IMR-90 (cell line): Measurements from ENCODE around the gene ALG8. TPM values are rescaled to one million over a fixed set of nuclear protein-coding genes. Genes with fewer than 3 reads are reported as not detected.

Experiments
- ATAC-seq: fragments of 200-7000 bp; cut with Tn5 transposase; 2 replicates; pipeline ENCODE4 v1.9.1; 2020; ENCODE audit warnings: low read depth, mild to moderate bottlenecking, moderate library complexity
- BruUV-seq: library from RNA; stranded (reverse); fragments of 400-500 nt; replicated peaks from 2 replicates; lab custom pipeline; 2021; lab: Mats Ljungman, UMichigan
- CTCF ChIA-PET: fragments of 300-600 bp; formaldehyde crosslinking; extraction: SDS; loops from one replicate; lab custom pipeline; 2021; ENCODE audit warnings: antibody characterized with exemption; lab: Yijun Ruan, JAX
- POLR2A ChIA-PET: fragments of 300-600 bp; sonication (Branson Sonifier 250); formaldehyde crosslinking; loops from one replicate; lab custom pipeline; 2022; ENCODE audit warnings: antibody characterized with exemption; ENCODE audit not compliant: unreplicated experiment; lab: Charles Lee
- DNase-seq: peaks from one replicate; pipeline ENCODE4 v3.0.0; 2013
- H2AFZ ChIP-seq: replicated peaks from 2 replicates; pipeline ENCODE3; 2013; ENCODE audit warnings: low read length, mild to moderate bottlenecking; ENCODE audit not compliant: poor library complexity
- H2AK5ac ChIP-seq: 2 replicates; pipeline ENCODE4 v1.6.1; 2013; ENCODE audit warnings: low read depth, low read length, inconsistent platforms
- H2AK9ac ChIP-seq: replicated peaks from 2 replicates; pipeline ENCODE3; 2013; ENCODE audit warnings: mild to moderate bottlenecking, low read depth, low read length, moderate library complexity; ENCODE audit not compliant: poor library complexity
- H2BK120ac ChIP-seq: 2 replicates; pipeline ENCODE4 v1.6.1; 2013; ENCODE audit warnings: low read depth, low read length, inconsistent platforms
- H2BK15ac ChIP-seq: 3 replicates; pipeline ENCODE4 v1.6.1; 2013; ENCODE audit warnings: low read depth, low read length, inconsistent platforms
- H2BK20ac ChIP-seq: 2 replicates; pipeline ENCODE4 v1.6.1; 2013; ENCODE audit warnings: low read depth, mild to moderate bottlenecking, inconsistent platforms, low read length, moderate library complexity
- H2BK5ac ChIP-seq: 2 replicates; pipeline ENCODE4 v1.6.1; 2013; ENCODE audit warnings: mild to moderate bottlenecking, low read depth, low read length, inconsistent platforms; ENCODE audit not compliant: poor library complexity, severe bottlenecking
- H3K14ac ChIP-seq: replicated peaks from 2 replicates; pipeline ENCODE4 v1.6.1; 2013; ENCODE audit warnings: low read depth, low read length, inconsistent platforms
- H3K18ac ChIP-seq: 2 replicates; pipeline ENCODE4 v1.6.1; 2013; ENCODE audit warnings: low read depth, low read length, control low read depth
- H3K23ac ChIP-seq: 2 replicates; pipeline ENCODE4 v1.6.1; 2013; ENCODE audit warnings: low read depth, low read length, inconsistent platforms
- H3K27ac ChIP-seq: 2 replicates; pipeline ENCODE4 v1.5.1; 2013; ENCODE audit warnings: mild to moderate bottlenecking, control low read depth, low read length; ENCODE audit not compliant: insufficient read depth
- H3K27me3 ChIP-seq: 2 replicates; pipeline ENCODE4 v1.6.1; 2013; ENCODE audit warnings: low read length; ENCODE audit not compliant: control insufficient read depth, insufficient read depth
- H3K36me3 ChIP-seq: 2 replicates; pipeline ENCODE4 v1.6.1; 2013; ENCODE audit warnings: low read length, mixed read lengths; ENCODE audit not compliant: control insufficient read depth, insufficient read depth
- H3K4ac ChIP-seq: 2 replicates; pipeline ENCODE4 v1.6.1; 2013; ENCODE audit warnings: low read depth, low read length, inconsistent platforms
- H3K4me1 ChIP-seq: 2 replicates; pipeline ENCODE4 v1.6.1; 2013; ENCODE audit warnings: low read length, mixed read lengths; ENCODE audit not compliant: control insufficient read depth, insufficient read depth
- H3K4me2 ChIP-seq: 2 replicates; pipeline ENCODE4 v1.6.1; 2013; ENCODE audit warnings: low read depth, mild to moderate bottlenecking, control low read depth, low read length, moderate library complexity
- H3K4me3 ChIP-seq: 2 replicates; pipeline ENCODE4 v1.5.1; 2013; ENCODE audit warnings: low read depth, mild to moderate bottlenecking, control low read depth, low read length, moderate library complexity; ENCODE audit not compliant: insufficient read depth
- H3K56ac ChIP-seq: 2 replicates; pipeline ENCODE4 v1.6.1; 2013; ENCODE audit warnings: low read length, inconsistent platforms; ENCODE audit not compliant: insufficient read depth; ENCODE audit errors: extremely low read depth
- H3K79me1 ChIP-seq, 2 experiments: 2 replicates each; pipeline ENCODE4 v1.6.1; 2013; ENCODE audit warnings: low read length in 2 of 2, inconsistent platforms in 1 of 2, low read depth in 1 of 2
- H3K9ac ChIP-seq: 2 replicates; pipeline ENCODE4 v1.6.1; 2013; ENCODE audit warnings: low read depth, low read length, control low read depth
- H3K9me1 ChIP-seq: 2 replicates; pipeline ENCODE4 v1.6.1; 2013; ENCODE audit warnings: low read length, inconsistent platforms; ENCODE audit not compliant: insufficient read depth
- H3K9me3 ChIP-seq: 2 replicates; pipeline ENCODE4 v1.6.1; 2013; ENCODE audit warnings: low read length; ENCODE audit not compliant: control insufficient read depth, insufficient read depth
- H4K20me1 ChIP-seq: 2 replicates; pipeline ENCODE4 v1.6.1; 2013; ENCODE audit warnings: low read length, inconsistent platforms; ENCODE audit not compliant: insufficient read depth
- H4K5ac ChIP-seq: 2 replicates; pipeline ENCODE4 v1.6.1; 2013; ENCODE audit warnings: mild to moderate bottlenecking, low read depth, low read length, control low read depth
- H4K8ac ChIP-seq, 2 experiments: 2 replicates each; pipeline ENCODE4 v1.6.1; 2013; ENCODE audit warnings: low read depth in 2 of 2, low read length in 2 of 2, control low read depth in 1 of 2, inconsistent platforms in 1 of 2
- H4K91ac ChIP-seq: 2 replicates; pipeline ENCODE4 v1.6.1; 2013; ENCODE audit warnings: low read depth, low read length, inconsistent platforms; ENCODE audit not compliant: insufficient read depth
- BHLHE40 ChIP-seq: fragments of 150-350 bp; IDR thresholded peaks from 2 replicates; pipeline ENCODE4 v1.6.1; 2016; ENCODE audit warnings: mild to moderate bottlenecking, low read depth, low read length
- CEBPB ChIP-seq: IDR thresholded peaks from 2 replicates; pipeline ENCODE4 v1.6.1; 2012; ENCODE audit warnings: low read depth, low read length, improper control_type of control experiment
- FOS ChIP-seq: fragments of 150-350 bp; IDR thresholded peaks from 2 replicates; pipeline ENCODE4 v1.6.1; 2016; ENCODE audit warnings: low read depth, low read length
- MAZ ChIP-seq: IDR thresholded peaks from 2 replicates; pipeline ENCODE4 v1.6.1; 2012; ENCODE audit warnings: low read depth, mild to moderate bottlenecking, low read length, improper control_type of control experiment, moderate library complexity, borderline replicate concordance
- MXI1 ChIP-seq: IDR thresholded peaks from 2 replicates; pipeline ENCODE4 v1.6.1; 2012; ENCODE audit warnings: low read depth, mild to moderate bottlenecking, low read length, moderate library complexity, borderline replicate concordance
- NFE2L2 ChIP-seq: fragments of 150-350 bp; IDR thresholded peaks from 2 replicates; pipeline ENCODE4 v1.6.1; 2016; ENCODE audit warnings: low read depth, mild to moderate bottlenecking, low read length
- RAD21 ChIP-seq: IDR thresholded peaks from 2 replicates; pipeline ENCODE4 v1.6.1; 2012; ENCODE audit warnings: low read length, improper control_type of control experiment
- RCOR1 ChIP-seq: IDR thresholded peaks from 2 replicates; pipeline ENCODE4 v1.6.1; 2012; ENCODE audit warnings: mild to moderate bottlenecking, low read length, improper control_type of control experiment; ENCODE audit not compliant: insufficient replicate concordance
- RFX5 ChIP-seq: IDR thresholded peaks from 2 replicates; pipeline ENCODE4 v1.8.0; 2012; ENCODE audit warnings: low read depth, mild to moderate bottlenecking, low read length, moderate library complexity
- SMC3 ChIP-seq: fragments of 150-350 bp; IDR thresholded peaks from 2 replicates; pipeline ENCODE4 v1.6.1; 2016; ENCODE audit warnings: low read depth, mild to moderate bottlenecking, antibody characterized with exemption, low read length, moderate library complexity
- WGBS, 2 experiments: methylation state at CpG; one replicate each; pipeline versions ENCODE4 v1.1.5 to v1.1.7; 2013; ENCODE audit warnings: missing lambda C conversion rate in 2 of 2; ENCODE audit not compliant: insufficient read length in 1 of 2; ENCODE audit errors: extremely low coverage in 2 of 2; 5-methylcytosine and 5-hydroxymethylcytosine counted together
- dilution Hi-C: fragments of 300-500 bp; cut with HindIII; formaldehyde crosslinking; loops from one replicate; pipeline ENCODE4 v1.14.3; 2018; ENCODE audit warnings: low sequenced_read_pairs; ENCODE audit not compliant: unreplicated experiment
- in situ Hi-C: fragments of 300-500 bp; cut with MboI; formaldehyde crosslinking; loops from 3 replicates; pipeline ENCODE4 v1.14.3; 2019; ENCODE audit warnings: low sequenced_read_pairs, inconsistent platforms, mixed read lengths
- intact Hi-C: fragments of 100-400 bp; cut with micrococcal nuclease; formaldehyde crosslinking; loops from 2 replicates; pipeline ENCODE4 v1.10.0; 2022
- polyA plus RNA-seq, 3 experiments: library from polyadenylated mRNA; depleted of rRNA; stranded (reverse); fragments of >200 nt; gene quantifications; 2 replicates each; pipeline ENCODE4 v1.2.3, GENCODE V29; 2012; ENCODE audit warnings: low replicate concordance in 1 of 3
- total RNA-seq: library from RNA; depleted of rRNA; stranded (reverse); fragments of >200 nt; gene quantifications from 2 replicates; pipeline ENCODE4 v1.2.3, GENCODE V29; 2012
- TF ChIP-seq, protein P1 (sequence below): fragments of 150-350 bp; IDR thresholded peaks from 2 replicates; pipeline ENCODE4 v1.6.1; 2017; ENCODE audit warnings: mild to moderate bottlenecking, antibody characterized with exemption, low read length, low read depth
- TF ChIP-seq, protein P2 (sequence below): conservative IDR thresholded peaks from 2 replicates; pipeline ENCODE4 v1.5.1; 2012; ENCODE audit warnings: mild to moderate bottlenecking, low read depth, low read length, improper control_type of control experiment
- TF ChIP-seq, protein P3 (sequence below): fragments of 150-350 bp; IDR thresholded peaks from 2 replicates; pipeline ENCODE4 v1.6.1; 2016; ENCODE audit warnings: low read depth, mild to moderate bottlenecking, low read length, moderate library complexity, borderline replicate concordance

The ALG8 gene
- total and polyA plus RNA-seq, 2 of the 4 experiments (the other 2 are of a cell fraction), result 27.8 to 31.8 TPM

DNA sequence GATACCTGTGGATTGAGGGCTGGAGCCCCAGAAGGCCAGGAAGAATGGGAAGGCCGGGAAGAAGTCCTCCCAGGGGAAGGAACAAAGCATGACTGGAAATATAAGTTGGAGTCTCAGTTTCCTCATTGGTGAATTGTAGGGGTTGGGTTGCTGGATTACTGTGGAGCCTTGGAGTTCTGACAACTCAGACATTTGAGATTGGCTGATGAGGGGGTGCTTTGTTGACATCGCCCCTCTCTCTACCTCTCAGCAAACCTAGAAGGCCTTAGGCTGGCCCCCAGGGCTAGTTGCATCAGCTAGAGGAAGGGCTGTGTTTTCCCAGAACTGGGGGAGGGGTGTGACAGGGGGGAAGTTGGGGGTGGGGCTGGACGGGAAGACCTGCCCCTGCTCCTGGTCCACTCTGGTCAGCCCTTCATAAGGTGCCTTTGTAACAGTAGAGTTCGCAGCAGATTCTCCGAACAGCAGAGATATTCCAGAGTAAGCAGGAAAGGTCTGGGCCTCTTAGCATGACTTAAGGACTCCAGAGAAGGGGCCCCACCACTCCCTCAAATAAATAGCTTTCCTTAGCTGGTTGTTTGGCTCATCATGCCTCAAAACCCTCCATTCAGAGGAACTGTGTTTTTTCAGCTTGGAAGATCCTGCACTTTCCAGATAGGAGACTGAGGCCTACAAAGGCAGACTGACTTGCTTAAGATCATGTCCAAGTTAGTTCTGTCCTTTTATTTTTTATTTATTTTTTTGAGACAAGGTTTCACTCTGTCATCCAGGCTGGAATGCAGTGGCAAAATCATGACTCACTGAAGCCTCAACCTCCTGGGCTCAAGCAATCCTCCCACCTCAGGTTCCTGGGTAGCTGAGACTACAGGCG, 88.2 kb downstream of the ALG8 start:
- Histone ChIP-seq H2AFZ (peak overlapping the region; percentile 85), H3K36me3 (no peaks in the 10 kb centered on the region), H4K8ac (peak overlapping the region; percentile 36 to 96), H2BK20ac (peak overlapping the region; percentile 95), H3K27ac (peak overlapping the region; percentile 70), H3K27me3 (no peaks in the 10 kb centered on the region), H3K4me3 (no peak overlapping the region), H3K79me1 (peaks cover 3 to 7% of the 10 kb centered on the region in 2 experiments; a peak in 3 of 4 replicates), H4K20me1 (no peaks in the 10 kb centered on the region), H3K9me1 (peaks cover 21% of the 10 kb centered on the region), H4K5ac (peak overlapping the region; percentile 50), H3K18ac (peak overlapping the region; percentile 50), H2AK9ac (peak overlapping the region; percentile 81), H4K91ac (peak overlapping the region; percentile 97), H3K4me2 (peak overlapping the region; percentile 1; the same call in 1 of the 2 replicates), H2BK120ac (peak overlapping the region; percentile 98), H2BK5ac (peak overlapping the region; percentile 85), H3K14ac (peak overlapping the region; percentile 96), H3K23ac (peak overlapping the region; percentile 89), H2AK5ac (peak overlapping the region; percentile 1), H3K9ac (peak overlapping the region; percentile 26), H3K9me3 (no peaks in the 10 kb centered on the region), H3K56ac (peak overlapping the region; percentile 95), H3K4ac (peak overlapping the region; percentile 98), H3K4me1 (peaks cover 13% of the 10 kb centered on the region), H2BK15ac (peak overlapping the region; percentile 93; the same call in 2 of the 3 replicates)
- in situ Hi-C loops, result no loop called here
- ATAC-seq (peak; percentile 91), DNase-seq (peak; percentile 80)
- WGBS, 2 experiments, result no CpG with 5 or more reads among the region's 6 CpGs
- dilution Hi-C loops, result no loop called here
- BruUV-seq, result no TSS peak
- intact Hi-C loops, result no loop called here
- POLR2A ChIA-PET, result no interaction called here
- CTCF ChIA-PET, result interaction anchor here (0.9 kb wide), 1 partner anchor 10 kb away, joined by 6 read pairs; no protein-coding TSS in a partner anchor
- TF ChIP-seq, protein P1, sequence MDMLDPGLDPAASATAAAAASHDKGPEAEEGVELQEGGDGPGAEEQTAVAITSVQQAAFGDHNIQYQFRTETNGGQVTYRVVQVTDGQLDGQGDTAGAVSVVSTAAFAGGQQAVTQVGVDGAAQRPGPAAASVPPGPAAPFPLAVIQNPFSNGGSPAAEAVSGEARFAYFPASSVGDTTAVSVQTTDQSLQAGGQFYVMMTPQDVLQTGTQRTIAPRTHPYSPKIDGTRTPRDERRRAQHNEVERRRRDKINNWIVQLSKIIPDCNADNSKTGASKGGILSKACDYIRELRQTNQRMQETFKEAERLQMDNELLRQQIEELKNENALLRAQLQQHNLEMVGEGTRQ, result no peak
- TF ChIP-seq, protein P2, sequence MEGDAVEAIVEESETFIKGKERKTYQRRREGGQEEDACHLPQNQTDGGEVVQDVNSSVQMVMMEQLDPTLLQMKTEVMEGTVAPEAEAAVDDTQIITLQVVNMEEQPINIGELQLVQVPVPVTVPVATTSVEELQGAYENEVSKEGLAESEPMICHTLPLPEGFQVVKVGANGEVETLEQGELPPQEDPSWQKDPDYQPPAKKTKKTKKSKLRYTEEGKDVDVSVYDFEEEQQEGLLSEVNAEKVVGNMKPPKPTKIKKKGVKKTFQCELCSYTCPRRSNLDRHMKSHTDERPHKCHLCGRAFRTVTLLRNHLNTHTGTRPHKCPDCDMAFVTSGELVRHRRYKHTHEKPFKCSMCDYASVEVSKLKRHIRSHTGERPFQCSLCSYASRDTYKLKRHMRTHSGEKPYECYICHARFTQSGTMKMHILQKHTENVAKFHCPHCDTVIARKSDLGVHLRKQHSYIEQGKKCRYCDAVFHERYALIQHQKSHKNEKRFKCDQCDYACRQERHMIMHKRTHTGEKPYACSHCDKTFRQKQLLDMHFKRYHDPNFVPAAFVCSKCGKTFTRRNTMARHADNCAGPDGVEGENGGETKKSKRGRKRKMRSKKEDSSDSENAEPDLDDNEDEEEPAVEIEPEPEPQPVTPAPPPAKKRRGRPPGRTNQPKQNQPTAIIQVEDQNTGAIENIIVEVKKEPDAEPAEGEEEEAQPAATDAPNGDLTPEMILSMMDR, result no peak
- TF ChIP-seq RCOR1 (no peak), NFE2L2 (no peak; the same call in 1 of the 2 replicates), FOS (peak; percentile 53; the same call in 1 of the 2 replicates), RFX5 (no peak), MXI1 (no peak), BHLHE40 (no peak), CEBPB (peak; percentile 7; the same call in 1 of the 2 replicates), RAD21 (no peak), MAZ (no peak), SMC3 (no peak)
- TF ChIP-seq, protein P3, sequence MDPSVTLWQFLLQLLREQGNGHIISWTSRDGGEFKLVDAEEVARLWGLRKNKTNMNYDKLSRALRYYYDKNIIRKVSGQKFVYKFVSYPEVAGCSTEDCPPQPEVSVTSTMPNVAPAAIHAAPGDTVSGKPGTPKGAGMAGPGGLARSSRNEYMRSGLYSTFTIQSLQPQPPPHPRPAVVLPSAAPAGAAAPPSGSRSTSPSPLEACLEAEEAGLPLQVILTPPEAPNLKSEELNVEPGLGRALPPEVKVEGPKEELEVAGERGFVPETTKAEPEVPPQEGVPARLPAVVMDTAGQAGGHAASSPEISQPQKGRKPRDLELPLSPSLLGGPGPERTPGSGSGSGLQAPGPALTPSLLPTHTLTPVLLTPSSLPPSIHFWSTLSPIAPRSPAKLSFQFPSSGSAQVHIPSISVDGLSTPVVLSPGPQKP, result no peak
